ENCODE results near the gene RERG.

- TF ChIP-seq EZH2phosphoT487 (conservative IDR thresholded peaks at IDR 0.05; ENCODE audit: low read length), result no peak
- TF ChIP-seq CTCF (IDR thresholded peaks at IDR 0.05; ENCODE audit: insufficient read depth, low read length, poor library complexity, severe bottlenecking), result no peak
Observed at GRCh38 chr12:15206338-15206737, 14.9 kb downstream of the RERG start.

Data from SU-DHL-6 (cell line).